Posterior vena cava (tissue), 2 donors: ENCODE data around the gene STIM1. TPM values are rescaled to one million over a fixed set of nuclear protein-coding genes. Genes with fewer than 3 reads are reported as not detected.
"Not testable (repeated sequence)": the region's sequence is repeated elsewhere in the genome, so short reads cannot be mapped to it uniquely, and the experiment has no call there.

Source experiments
- DNase-seq: peaks from one replicate; pipeline ENCODE4 v3.0.0-alpha.2; 2020; ENCODE audit warnings: low spot score
- intact Hi-C, 2 donors: fragments of 100-400 bp; cut with DNase I; formaldehyde crosslinking; loops; one replicate each; pipeline versions ENCODE4 v1.14.1 to v1.14.2; 2022 to 2023
- total RNA-seq, 2 donors: library from RNA; stranded (reverse); fragmentation: NEBNext Ultra II Directional; extraction: Animal tissue kit (Norgen Biotek cat#: 25700); gene quantifications; one replicate each; pipeline ENCODE4 v1.2.1, GENCODE V29; 2021
- donor health status: DM: yes; HTN: yes; CAD: no.
- donor health status: DM: yes; HTN: yes; CAD: no.

Gene STIM1
- total RNA-seq, 2 donors from 2014 or later, result 66.9 to 81.7 TPM

DNA sequence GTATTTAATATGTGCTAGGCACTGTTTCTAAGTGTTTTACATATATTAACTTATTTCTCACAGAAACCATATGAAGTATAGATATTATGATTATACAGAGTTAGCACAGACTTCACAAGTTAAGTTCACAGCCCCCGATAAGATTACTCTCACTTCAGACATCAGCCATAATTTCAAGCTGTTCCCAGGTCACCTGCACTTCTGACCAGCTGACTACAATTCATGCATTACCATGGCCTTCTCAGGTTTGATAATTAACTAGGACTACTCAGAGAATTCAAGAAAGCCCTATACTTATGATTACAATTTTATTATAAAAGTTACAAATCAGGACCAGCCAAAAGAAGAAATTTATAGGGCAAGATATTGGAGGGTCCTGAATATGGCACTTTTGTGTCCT lies 170.9 kb downstream of the STIM1 start:
- intact Hi-C loops, result no loop called here
- DNase-seq, result no peak

DNA sequence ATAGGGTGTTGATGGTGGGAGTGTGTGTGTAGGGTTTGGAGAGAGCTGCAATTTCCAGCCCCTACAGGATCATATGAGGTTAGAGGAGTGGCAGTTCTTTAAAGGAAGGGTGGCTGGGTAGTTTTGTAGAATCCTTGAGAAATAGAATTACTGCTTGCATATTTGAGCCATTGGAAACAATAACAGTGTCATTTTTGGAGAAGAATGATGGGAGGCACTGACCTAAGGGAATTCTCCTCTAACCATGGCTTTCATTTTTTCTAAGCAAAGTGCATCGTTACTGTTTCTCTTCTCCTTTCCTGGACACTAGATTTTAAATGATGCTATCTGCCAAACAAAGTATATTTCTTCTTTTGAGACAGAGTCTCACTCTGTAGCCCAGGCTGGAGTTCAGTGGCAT lies 172.3 kb downstream of the STIM1 start:
- intact Hi-C loops, result no loop called here

DNA sequence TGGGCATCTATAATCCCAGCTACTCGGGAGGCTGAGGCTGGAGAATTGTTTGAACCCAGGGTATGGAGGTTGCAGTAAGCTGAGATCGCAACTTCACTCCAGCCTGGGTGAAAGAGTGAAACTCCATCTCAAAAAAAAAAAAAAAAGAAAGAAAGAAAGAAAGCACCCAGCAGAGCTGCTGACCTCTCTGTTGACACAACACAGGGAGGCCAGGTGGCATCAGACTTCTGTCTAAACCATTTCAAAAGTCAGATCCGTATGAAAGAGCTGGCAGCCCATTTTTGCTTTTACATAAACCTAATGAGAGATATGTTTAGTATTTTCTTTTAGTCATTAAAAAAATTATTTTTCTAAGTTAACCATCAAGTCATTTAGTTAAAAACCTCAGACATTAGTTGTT lies 174.7 kb downstream of the STIM1 start:
- DNase-seq, result no peak
- intact Hi-C loops, result no loop called here

More for the DNA sequence above, 172.3 kb downstream of the STIM1 start:
- DNase-seq, result no peak

DNA sequence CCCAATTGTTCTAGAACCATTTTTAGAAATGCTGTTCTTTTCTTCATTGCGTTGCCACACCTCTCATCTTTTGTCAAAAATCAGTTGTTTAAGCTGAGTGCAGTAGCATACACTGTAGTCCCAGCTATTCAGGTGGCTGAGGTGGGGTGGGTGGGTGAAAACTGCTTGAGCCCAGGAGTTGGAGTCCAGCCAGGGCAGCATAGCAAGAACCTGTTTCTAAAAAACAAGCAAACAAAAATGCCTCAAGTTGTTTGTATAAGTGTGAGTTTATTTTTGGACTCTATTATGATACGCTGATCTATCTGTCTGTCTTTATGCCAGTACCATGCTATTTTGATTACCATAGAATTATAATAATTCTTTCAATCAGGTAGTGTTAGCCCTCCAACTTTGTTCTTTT lies 176.6 kb downstream of the STIM1 start:
- intact Hi-C loops, result no loop called here
- DNase-seq, result no peak

DNA sequence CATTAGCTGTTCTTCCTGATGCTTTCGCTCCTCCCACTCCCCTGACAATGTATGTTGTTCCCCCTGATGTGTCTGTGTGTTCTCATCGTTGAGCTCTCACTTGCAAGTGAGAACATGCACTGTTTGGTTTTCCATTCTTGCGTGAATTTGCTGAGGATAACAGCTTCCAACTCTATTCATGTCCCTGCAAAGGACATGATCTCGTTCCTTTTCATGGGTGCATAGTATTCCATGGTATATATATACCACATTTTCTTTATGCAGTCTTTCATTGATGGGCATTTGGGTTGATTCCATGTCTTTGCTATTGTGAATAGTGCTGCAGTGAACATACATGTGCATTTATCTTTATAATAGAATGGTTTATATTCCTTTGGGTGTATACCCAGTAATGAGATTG lies 180.5 kb downstream of the STIM1 start:
- no peak for DNase-seq
- intact Hi-C loops, result no loop called here

DNA sequence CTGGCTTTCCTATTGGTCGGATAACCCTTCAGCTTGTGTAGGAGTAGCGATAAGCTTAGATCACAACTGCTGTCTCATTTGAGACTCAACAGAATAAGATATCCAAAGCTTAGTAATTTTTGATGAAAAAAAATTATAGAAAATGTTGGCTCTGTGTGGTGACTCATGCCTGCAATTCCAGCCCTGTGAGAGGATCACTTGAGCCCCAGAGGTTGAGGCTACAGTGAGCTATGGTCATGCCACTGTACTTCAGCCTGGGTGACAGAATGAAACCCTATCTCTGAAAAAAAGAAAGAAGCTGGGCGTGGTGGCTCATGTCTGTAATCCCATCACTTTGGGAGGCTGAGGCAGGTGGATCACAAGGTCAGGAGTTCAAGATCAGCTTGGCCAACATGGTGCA lies 183.5 kb downstream of the STIM1 start:
- intact Hi-C loops, result no loop called here

DNA sequence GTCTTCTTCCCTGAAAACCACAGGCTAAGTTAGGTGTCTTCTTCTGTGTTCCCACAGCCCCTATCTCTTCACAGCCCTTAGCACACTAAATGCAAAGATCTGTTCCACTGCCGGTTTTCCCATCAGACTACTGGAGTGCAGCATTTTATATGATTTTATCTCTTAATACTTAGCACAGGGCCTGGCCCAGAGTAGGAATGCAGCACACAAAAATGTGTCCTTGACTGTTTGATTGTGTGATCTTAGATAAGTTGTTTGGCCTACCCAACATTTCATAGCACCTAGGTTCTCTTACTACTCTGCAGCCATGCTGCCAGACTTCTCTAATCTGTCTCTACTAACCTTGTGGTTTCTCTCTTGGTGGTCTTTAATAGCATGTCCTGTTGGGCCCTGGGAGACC lies 185.0 kb downstream of the STIM1 start:
- intact Hi-C loops, result no loop called here
- no peak for DNase-seq

More for the DNA sequence above, 183.5 kb downstream of the STIM1 start:
- DNase-seq, result no peak

DNA sequence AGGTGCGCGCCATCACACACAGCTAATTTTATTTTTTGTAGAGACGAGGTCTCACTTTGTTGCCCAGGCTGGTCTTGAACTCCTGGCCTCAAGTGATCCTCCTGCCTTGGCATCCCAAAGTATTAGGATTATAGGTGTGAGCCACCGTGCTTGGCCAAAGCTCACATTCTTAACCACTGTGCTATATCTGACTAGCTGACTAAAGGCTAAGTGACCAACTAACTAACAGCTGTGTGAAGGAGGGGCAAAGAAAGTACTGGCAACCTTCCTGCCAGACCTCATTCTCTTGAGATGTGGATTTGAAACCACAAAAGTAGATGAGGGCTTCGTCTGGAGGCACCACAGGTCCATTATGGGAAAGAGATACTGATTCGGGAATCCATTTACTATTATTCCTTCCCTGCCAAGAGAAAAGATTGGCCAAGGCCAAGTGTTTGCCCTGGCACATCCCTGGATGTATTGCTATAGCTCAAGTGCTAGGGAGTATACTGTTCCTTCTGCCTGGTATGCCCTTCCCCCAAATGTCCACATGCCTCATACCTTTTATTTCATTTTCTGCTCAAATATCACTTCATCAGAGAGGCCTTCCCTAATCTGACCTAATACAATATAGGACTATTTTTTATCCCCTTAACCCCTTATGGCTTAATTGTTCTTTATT lies 186.4 kb downstream of the STIM1 start:
- intact Hi-C loops, result no loop called here
- no peak for DNase-seq

DNA sequence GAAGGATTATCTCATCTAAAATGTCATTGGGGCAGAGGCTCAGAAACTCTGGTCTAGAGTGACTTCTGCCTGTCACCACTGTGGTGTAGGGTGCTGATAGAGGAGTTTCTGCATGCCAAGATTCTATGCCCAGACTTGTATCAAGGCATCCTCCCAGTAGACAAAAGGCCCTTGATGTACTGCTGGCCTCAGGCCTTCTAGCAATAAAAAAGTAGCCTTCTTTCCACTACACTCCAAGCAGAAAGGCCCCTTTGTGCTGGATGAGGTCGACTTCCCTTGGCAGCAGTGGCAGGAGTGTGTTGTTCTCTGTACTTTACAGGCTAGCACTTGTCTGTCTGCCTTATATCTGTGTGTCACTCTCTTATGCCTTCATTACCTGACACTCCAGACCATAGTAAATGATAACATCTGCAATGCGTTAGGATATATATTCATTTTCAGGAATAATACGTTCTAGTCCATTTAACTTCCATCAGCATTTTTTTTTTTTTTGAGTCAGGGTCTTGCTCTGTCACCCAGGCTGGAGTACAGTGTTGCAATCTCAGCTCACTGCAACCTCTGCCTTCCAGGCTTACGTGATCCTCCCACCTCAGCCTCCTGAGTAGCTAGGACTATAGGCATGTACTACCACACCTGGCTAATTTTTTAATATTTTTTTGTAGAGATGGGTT lies 189.6 kb downstream of the STIM1 start:
- no peak for DNase-seq
- intact Hi-C loops, result no loop called here

DNA sequence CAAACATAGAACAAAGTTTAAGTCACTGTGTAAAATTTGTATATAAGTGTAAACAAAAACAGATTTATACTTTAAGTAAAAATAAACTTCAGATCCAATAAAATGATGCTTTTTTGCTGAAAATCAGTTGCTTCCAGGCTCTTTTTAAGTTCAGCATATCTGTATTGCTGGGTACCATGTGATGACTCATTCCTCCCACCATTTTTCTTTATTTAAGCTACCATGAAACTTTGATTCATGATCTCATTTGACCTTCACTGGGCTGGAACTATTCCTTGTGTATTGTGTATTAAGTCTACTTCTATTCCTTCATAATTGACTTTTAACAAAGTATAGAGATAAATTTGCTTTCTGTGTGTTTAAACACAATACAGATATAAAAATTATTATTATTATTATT lies 192.9 kb downstream of the STIM1 start:
- intact Hi-C loops, result no loop called here
- no peak for DNase-seq

DNA sequence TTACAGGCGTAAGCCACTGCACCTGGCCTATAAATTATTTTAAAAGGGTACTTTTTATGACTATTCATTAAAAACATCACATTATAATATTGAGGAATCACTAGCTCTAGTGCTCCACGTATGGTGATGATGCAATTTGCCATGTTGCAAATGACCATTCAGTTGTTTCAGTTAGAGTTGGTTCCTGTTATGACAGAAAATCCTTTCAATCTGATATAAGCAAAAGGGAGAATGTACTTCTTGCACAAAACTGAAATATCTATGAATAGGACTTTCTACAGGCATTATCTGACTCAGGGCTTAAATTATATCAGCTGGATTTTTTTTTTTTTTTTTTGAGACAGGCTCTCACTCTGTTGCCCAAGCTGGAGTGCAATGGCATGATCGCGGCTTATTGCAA lies 193.5 kb downstream of the STIM1 start:
- no peak for DNase-seq
- intact Hi-C loops, result no loop called here

DNA sequence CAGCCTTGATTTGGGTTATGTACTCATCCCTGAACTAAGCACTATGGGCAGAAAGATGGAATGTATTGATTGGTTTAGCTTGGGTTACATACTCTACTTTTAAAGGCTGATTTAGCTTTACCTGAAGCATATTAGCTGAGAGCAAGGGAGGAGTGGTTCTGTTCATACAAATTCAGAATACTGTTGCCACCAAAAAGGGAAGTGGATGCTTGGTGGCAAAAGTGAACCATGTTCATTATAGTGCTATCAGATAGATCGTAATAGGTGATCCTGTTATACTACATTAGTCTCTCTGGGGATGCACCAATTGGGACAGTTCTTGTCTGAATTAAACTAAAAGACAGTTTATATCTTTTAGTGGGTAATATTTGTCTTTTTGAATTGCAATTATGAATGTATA lies 194.7 kb downstream of the STIM1 start:
- intact Hi-C loops, result no loop called here
- DNase-seq, result no peak

DNA sequence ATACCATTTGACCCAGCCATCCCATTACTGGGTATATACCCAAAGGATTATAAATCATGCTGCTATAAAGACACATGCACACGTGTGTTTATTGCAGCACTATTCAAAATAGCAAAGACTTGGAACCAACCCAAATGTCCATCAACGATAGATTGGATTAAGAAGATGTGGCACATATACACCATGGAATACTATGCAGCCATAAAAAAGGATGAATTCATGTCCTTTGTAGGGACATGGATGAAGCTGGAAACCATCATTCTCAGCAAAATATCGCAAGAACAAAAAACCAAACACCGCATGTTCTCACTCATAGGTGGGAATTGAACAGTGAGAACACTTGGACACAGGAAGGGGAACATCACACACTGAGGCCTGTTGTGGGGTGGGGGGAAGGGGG lies 197.7 kb downstream of the STIM1 start:
- DNase-seq, intact Hi-C loops: not testable (repeated sequence)

DNA sequence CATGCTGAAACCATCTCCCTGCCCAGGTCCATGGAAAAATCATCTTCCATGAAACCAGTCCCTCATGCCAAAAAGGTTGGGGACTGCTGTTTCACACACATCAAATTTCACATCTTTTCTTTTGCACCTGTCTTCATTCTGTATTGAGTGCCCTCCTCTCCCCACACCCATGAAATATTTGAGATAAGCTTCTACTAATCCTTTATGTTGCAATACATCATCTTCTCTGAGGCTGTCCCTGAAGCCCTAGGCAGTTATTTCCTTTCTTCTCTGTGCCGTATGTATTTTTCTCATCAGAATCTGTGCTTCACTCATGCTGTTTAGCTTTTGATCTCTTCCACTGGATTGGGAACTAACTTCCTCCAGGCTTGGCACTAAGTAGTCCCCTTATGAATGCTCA lies 199.2 kb downstream of the STIM1 start:
- DNase-seq, result no peak
- intact Hi-C loops, result no loop called here

DNA sequence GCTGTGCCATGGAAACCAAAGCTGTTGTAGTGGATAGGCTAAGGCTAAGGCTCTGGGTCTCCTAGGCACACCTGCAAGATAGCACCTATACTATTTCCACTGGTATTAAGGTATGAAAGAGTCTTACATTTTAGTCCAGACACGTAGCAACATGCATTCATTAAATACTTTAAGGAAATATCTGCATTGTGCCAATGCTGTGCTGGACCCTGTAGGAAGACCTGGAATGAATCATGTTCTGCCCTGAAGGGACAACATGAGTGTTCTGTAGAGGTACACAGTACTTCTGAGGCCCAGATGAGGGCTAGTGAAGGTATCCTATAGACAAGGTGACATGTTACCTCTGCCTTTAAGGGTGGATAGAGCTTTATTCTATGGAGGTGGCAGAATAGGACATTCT lies 204.0 kb downstream of the STIM1 start:
- no peak for DNase-seq
- intact Hi-C loops, result no loop called here

DNA sequence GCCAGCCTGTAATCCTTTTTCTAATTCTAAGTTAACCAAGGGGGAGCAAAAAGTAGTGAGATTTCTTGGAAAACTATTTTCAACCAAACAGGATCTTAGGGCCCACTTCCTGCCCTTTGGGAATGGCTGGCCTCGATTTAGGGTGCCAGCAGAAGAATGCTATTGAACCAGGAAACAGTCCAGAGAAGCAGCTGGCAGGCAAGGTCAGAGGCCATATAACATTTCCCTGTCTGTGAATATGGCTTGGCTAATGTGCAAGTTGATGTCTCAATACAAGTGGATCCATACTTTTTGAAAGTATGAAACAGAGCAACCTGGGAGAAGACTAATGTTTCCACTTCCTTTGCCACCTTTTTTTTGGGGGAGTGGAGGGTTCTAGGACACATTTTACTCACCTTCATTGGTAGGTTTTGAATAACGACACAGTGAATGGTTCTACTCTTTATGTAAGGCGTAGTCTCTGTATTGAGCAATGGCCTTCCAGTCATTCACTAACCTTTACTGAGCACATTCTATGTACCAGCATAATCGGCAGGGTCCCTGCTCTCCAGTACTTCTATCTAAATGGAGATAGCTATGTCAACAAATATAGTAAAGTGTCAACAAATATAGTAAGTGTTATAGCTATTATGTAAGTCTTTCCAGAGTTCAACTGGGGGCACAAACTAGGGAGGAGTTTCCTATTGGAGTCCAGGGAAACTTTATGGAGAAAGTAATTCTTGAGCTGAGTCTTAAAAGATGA lies 204.9 kb downstream of the STIM1 start:
- intact Hi-C loops, result no loop called here
- DNase-seq, result no peak

DNA sequence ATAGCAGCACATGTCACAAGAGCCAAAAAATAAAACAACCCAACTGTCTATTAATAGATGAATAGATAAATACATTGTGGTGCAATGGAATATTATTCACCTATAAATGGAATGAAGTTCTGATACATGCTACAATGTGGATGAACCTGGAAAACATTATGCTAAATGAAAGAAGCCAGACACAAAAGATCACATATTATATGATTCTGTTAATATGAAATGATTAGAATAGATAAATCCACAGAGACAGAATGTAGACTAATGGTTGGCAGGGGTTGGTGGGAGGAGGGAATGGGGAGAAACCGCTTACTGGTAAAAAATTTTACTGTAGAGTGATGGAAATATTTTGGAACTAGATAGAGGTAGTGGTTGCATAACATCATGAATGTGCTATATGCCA lies 206.2 kb downstream of the STIM1 start:
- intact Hi-C loops, result no loop called here

DNA sequence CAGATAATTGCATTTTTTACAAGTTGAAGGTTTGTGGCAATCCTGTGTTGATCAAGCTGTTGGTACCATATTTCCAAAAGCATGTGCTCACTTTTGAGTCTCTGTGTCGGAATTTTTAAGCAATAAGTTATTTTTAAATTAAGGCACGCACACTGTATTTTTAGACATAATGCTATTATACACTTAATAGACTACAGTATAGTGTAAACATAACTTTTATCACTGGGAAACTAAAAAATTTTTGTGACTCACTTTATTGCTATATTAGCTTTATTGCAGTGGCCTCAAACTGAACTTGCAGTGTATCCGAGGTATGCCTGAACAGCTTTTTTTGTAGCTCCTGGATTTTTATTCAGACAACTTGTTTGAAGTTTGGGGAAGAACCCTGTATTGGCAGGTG lies 207.9 kb downstream of the STIM1 start:
- DNase-seq, result no peak
- intact Hi-C loops, result no loop called here

More for the DNA sequence above, 206.2 kb downstream of the STIM1 start:
- no peak for DNase-seq

DNA sequence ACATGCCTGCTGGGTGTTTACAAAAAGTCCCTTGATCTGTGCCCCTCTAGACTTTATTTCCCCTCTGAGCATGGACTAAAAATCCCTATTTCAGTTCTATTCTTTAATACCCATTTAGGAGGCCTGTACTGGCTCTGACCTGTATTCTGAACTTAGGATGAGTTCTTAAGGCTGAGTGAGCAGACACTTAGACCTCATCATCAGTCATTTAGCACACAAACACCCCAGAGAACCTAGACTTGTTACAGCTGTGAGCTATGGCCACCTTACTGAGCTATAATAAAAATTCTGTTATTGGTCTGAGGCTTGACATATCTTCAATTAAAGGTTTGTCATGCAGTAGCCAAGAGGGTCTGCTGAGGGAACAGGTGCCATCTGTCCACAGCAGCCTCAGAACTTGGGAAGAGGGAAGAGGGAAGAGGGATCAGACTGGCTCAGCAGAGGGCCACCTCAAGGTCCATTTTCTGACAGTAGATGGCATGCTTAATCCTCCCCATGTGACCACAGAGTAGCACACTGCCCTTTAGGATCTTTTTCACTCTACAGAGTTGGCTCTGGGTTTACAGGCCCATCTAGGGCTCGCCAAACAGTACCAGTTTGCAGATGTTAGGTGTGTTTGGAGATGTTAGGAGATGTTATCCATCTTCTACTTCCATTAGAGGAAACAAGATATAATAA lies 209.0 kb downstream of the STIM1 start:
- no peak for DNase-seq
- intact Hi-C loops, result no loop called here

DNA sequence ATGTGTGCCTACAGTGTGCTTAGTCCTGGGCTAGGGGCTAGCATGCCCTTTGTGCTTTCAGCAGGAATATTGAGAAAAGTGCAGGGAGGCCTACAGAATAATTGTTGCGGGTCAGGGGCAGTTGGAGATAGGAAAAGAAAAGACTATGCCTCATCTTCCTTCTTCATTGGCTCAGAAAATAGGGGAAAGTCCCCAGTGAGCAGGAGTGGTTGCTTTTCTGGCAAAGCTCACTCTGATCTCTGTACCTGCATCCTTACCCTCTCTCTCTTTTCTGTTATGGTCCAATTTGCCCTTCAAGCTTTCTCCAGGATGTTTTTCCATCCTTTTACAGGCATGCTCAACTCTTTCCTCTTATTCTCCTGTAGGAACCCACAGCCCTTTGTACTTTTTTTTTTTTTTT lies 209.6 kb downstream of the STIM1 start:
- intact Hi-C loops, result no loop called here
- no peak for DNase-seq
